Measurements from ENCODE around the gene PRMT2.

PRMT2 gene

GRCh38 chr21:46635324-46636180 is at the start of gene PRMT2:
TSS of gene PRMT2 (plus strand) at chr21:46635674. CDS start at chr21:46636952, 1,278 bp downstream.
- DNase-seq (ENCODE audit: low read depth, low spot score) = peak; percentile 61

- no peak for DNase-seq (ENCODE audit: low read depth, low spot score)
These were observed 41.2 kb upstream of the PRMT2 start for GRCh38 chr21:46594276-46594675.

- no peak for DNase-seq (ENCODE audit: low read depth, low spot score)
These were observed 39.3 kb upstream of the PRMT2 start for GRCh38 chr21:46596201-46596600.

- no peak for DNase-seq (ENCODE audit: low read depth, low spot score)
These were observed 38.4 kb upstream of the PRMT2 start for GRCh38 chr21:46597031-46597430.

GRCh38 chr21:46597896-46598343 is 37.6 kb upstream of the PRMT2 start:
- DNase-seq (ENCODE audit: low read depth, low spot score) = no peak

- no peak for DNase-seq (ENCODE audit: low read depth, low spot score)
These were observed 36.6 kb upstream of the PRMT2 start for GRCh38 chr21:46598581-46599572.

- no peak for DNase-seq (ENCODE audit: low read depth, low spot score)
These were observed 35.2 kb upstream of the PRMT2 start for GRCh38 chr21:46600305-46600704.

- no peak for DNase-seq (ENCODE audit: low read depth, low spot score)
These were observed 34.5 kb upstream of the PRMT2 start for GRCh38 chr21:46600978-46601377.

GRCh38 chr21:46603228-46603627 is 32.2 kb upstream of the PRMT2 start:
- peak; percentile 35 for DNase-seq (ENCODE audit: low read depth, low spot score)

GRCh38 chr21:46604329-46604974 is 31.0 kb upstream of the PRMT2 start:
- DNase-seq (ENCODE audit: low read depth, low spot score) = no peak

GRCh38 chr21:46604975-46605766 is 30.3 kb upstream of the PRMT2 start, which contains the start of gene S100B:
TSS of gene S100B (minus strand) at chr21:46605082. CDS start at chr21:46602415, 2,667 bp downstream.
- peak; percentile 3 for DNase-seq (ENCODE audit: low read depth, low spot score)

- DNase-seq (ENCODE audit: low read depth, low spot score) = no peak
These were observed 29.6 kb upstream of the PRMT2 start for GRCh38 chr21:46605767-46606426.

GRCh38 chr21:46606427-46606813 is 29.1 kb upstream of the PRMT2 start:
- no peak for DNase-seq (ENCODE audit: low read depth, low spot score)

GRCh38 chr21:46607636-46608035 is 27.8 kb upstream of the PRMT2 start:
- DNase-seq (ENCODE audit: low read depth, low spot score) = no peak

GRCh38 chr21:46608672-46609111 is 26.8 kb upstream of the PRMT2 start:
- DNase-seq (ENCODE audit: low read depth, low spot score) = no peak

- DNase-seq (ENCODE audit: low read depth, low spot score) = no peak
These were observed 25.3 kb upstream of the PRMT2 start for GRCh38 chr21:46610018-46610701.

GRCh38 chr21:46613391-46613790 is 22.1 kb upstream of the PRMT2 start:
- DNase-seq (ENCODE audit: low read depth, low spot score) = no peak

- no peak for DNase-seq (ENCODE audit: low read depth, low spot score)
These were observed 19.4 kb upstream of the PRMT2 start for GRCh38 chr21:46616050-46616449.

- DNase-seq (ENCODE audit: low read depth, low spot score) = no peak
These were observed 18.8 kb upstream of the PRMT2 start for GRCh38 chr21:46616656-46617055.

Data from iPS DF 19.7 (cell line).